ENCODE measurements around the gene RITA1.

DNA sequence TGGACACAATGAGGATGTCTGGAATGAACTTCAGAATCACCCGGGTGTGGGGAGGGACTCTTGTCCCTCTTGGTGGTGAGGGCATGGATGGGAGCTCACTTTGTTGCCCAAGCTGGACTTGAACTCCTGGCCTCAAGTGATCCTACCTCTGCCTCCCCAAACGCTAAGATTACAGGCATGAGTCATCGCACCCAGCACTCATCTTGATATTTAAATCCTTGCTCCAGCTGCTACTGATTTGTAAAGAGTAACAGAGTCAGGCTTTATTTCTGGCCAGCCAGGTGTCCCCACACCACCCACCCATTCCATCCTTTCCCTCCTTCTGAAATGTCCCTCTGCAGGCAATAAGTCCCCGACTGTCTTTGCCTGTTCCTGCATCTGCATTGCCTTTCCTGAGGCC lies 5.2 kb upstream of the RITA1 start:
- TF ChIP-seq, protein P1, sequence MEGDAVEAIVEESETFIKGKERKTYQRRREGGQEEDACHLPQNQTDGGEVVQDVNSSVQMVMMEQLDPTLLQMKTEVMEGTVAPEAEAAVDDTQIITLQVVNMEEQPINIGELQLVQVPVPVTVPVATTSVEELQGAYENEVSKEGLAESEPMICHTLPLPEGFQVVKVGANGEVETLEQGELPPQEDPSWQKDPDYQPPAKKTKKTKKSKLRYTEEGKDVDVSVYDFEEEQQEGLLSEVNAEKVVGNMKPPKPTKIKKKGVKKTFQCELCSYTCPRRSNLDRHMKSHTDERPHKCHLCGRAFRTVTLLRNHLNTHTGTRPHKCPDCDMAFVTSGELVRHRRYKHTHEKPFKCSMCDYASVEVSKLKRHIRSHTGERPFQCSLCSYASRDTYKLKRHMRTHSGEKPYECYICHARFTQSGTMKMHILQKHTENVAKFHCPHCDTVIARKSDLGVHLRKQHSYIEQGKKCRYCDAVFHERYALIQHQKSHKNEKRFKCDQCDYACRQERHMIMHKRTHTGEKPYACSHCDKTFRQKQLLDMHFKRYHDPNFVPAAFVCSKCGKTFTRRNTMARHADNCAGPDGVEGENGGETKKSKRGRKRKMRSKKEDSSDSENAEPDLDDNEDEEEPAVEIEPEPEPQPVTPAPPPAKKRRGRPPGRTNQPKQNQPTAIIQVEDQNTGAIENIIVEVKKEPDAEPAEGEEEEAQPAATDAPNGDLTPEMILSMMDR (IDR thresholded peaks at IDR 0.05; ENCODE audit: low read depth, low read length, missing input control) = no peak
- TF ChIP-seq, protein P2, sequence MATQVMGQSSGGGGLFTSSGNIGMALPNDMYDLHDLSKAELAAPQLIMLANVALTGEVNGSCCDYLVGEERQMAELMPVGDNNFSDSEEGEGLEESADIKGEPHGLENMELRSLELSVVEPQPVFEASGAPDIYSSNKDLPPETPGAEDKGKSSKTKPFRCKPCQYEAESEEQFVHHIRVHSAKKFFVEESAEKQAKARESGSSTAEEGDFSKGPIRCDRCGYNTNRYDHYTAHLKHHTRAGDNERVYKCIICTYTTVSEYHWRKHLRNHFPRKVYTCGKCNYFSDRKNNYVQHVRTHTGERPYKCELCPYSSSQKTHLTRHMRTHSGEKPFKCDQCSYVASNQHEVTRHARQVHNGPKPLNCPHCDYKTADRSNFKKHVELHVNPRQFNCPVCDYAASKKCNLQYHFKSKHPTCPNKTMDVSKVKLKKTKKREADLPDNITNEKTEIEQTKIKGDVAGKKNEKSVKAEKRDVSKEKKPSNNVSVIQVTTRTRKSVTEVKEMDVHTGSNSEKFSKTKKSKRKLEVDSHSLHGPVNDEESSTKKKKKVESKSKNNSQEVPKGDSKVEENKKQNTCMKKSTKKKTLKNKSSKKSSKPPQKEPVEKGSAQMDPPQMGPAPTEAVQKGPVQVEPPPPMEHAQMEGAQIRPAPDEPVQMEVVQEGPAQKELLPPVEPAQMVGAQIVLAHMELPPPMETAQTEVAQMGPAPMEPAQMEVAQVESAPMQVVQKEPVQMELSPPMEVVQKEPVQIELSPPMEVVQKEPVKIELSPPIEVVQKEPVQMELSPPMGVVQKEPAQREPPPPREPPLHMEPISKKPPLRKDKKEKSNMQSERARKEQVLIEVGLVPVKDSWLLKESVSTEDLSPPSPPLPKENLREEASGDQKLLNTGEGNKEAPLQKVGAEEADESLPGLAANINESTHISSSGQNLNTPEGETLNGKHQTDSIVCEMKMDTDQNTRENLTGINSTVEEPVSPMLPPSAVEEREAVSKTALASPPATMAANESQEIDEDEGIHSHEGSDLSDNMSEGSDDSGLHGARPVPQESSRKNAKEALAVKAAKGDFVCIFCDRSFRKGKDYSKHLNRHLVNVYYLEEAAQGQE (IDR thresholded peaks at IDR 0.05) = no peak
- TF ChIP-seq HNF4G (IDR thresholded peaks at IDR 0.05) = no peak
